Nephron progenitor cell (in vitro differentiated cells): ENCODE measurements around the gene PDZD4.

Experiments
- DNase-seq: peaks from one replicate; pipeline ENCODE4 v3.0.0; 2021
- H3K27ac Mint-ChIP-seq: 2 replicates; pipeline ENCODE4 v1.8.0; 2021; ENCODE audit warnings: mild to moderate bottlenecking, moderate library complexity, mixed read lengths
- H3K27me3 Mint-ChIP-seq: 2 replicates; pipeline ENCODE4 v1.8.0; 2021; ENCODE audit warnings: mild to moderate bottlenecking, low read depth, mixed read lengths; ENCODE audit not compliant: poor library complexity
- H3K36me3 Mint-ChIP-seq: 2 replicates; pipeline ENCODE4 v1.8.0; 2021; ENCODE audit warnings: low read depth, mixed read lengths
- H3K4me1 Mint-ChIP-seq: 2 replicates; pipeline ENCODE4 v1.8.0; 2021; ENCODE audit warnings: mixed read lengths
- H3K4me3 Mint-ChIP-seq: 2 replicates; pipeline ENCODE4 v1.8.0; 2021; ENCODE audit warnings: mild to moderate bottlenecking, moderate library complexity, mixed read lengths
- H3K9me3 Mint-ChIP-seq: 2 replicates; pipeline ENCODE4 v1.8.0; 2021; ENCODE audit warnings: mild to moderate bottlenecking, moderate library complexity, mixed read lengths
- CTCF ChIP-seq: fragments of 200-600 bp; sonication (generic); IDR thresholded peaks from 2 replicates; pipeline ENCODE4 v1.5.0; 2021; ENCODE audit warnings: antibody characterized with exemption

Gene PDZD4

DNA sequence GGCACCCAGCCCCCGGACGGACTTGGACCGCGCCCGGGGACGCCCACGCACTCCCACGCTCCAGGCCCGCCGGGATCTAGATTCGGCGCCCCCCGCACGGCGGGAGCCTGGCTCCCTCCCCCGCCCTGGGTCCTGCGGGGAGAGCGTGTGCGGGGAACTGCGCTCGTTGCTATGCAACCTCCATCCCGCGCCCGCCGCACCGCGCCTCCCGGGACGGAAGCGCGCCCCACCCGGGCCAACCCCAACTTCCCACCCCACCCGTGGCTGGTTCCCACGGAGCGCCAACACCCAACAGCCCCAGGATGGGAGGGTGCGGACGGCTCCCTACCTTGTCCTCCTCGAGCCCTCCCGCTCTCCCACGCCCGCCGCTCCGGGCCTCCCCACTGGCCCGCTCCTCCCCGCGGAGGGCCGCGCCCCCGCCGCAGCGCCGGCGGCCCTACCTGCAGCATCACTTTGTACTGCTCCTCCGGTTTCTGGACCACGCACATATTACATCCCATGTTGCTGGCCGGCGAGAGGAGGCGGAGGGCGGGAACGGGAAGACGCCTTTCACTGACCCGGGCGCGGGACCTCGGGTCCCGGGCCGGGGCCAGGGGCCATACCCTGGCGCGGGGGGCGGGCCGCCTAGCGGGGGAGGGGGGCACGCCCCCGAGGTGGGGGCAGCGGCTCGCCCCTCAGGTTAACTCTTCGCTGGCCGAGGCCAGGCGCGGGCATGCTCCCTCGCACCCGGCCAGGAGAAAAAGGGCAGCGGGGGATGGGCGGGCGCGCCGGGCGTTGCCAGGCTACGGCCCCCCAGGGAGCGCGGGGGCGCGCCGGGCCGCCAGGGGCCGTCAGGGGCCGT lies at the start of gene PDZD4:
Gene PDZD4 (minus strand): TSS at position 746 of the 841 bp plus-strand sequence. CDS start 246 bp downstream, at position 500.
- Mint-ChIP-seq H3K27ac (no peak within 1 kb of the TSS), H3K9me3 (peaks cover 68% of the 10 kb centered on the region), H3K27me3 (peaks cover 70% of the 10 kb centered on the region), H3K4me1 (peaks cover 3% of the 10 kb centered on the region), H3K36me3 (no peaks in the 10 kb centered on the region), H3K4me3 (peak within 1 kb of the TSS; percentile 72)
- TF ChIP-seq CTCF, result no peak
- DNase-seq, result peak; percentile 34

DNA sequence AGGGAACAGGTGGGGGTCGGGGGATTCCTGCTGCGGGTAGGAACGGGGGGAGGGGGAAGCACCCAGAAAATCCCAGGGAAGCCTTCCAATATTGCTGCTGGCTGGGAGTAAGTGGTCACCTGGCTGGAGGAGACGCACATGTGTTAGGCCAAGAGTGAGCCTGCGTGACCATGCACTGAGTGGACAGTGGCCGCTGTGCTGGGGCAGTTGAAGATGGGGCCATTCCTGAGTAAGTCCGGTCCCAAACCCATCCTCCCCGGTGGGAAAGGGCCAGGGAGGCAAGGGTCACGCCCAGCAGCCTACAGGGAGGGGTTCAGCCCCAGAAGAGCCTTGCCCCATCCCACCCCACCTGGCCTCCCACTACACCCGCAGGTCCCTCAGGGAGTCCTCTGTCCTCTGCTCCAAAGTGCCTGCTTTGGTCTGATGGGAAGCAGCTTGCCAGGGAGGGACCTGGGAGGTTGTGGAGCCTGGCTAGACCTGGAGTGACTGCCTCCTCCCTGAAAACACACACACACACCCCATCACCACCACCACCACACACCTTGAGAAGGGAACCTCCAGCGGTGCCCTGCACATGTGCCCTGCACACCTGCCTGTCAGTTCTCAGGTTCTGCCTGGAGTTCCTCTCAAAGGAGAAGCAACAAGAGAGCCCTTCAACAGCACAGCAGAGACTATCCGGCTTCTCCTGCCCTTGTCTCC lies 49.5 kb upstream of the PDZD4 start:
- Mint-ChIP-seq H3K4me1 (peaks cover 63% of the 10 kb centered on the region), H3K4me3 (peak overlapping the region; percentile 71), H3K9me3 (peaks cover 42% of the 10 kb centered on the region), H3K36me3 (no peaks in the 10 kb centered on the region), H3K27ac (no peak overlapping the region), H3K27me3 (peaks cover 8% of the 10 kb centered on the region)
- no peak for TF ChIP-seq CTCF
- DNase-seq, result no peak

GRCh38 chrX:153878969-153879653 lies 48.8 kb upstream of the PDZD4 start:
- Mint-ChIP-seq H3K27ac (peak overlapping the region; percentile 33), H3K4me3 (peak overlapping the region; percentile 71), H3K36me3 (no peaks in the 10 kb centered on the region), H3K9me3 (peaks cover 44% of the 10 kb centered on the region), H3K27me3 (peaks cover 8% of the 10 kb centered on the region), H3K4me1 (peaks cover 65% of the 10 kb centered on the region)
- no peak for TF ChIP-seq CTCF
- DNase-seq, result peak; percentile 44

GRCh38 chrX:153878345-153878744 lies 48.0 kb upstream of the PDZD4 start:
- Mint-ChIP-seq H3K4me1 (peaks cover 66% of the 10 kb centered on the region), H3K9me3 (peaks cover 43% of the 10 kb centered on the region), H3K4me3 (peak overlapping the region; percentile 54), H3K27ac (no peak overlapping the region), H3K27me3 (peaks cover 8% of the 10 kb centered on the region), H3K36me3 (no peaks in the 10 kb centered on the region)
- TF ChIP-seq CTCF, result no peak
- no peak for DNase-seq

GRCh38 chrX:153877571-153878261 lies 47.4 kb upstream of the PDZD4 start:
- peaks cover 8% of the 10 kb centered on the region for H3K27me3 Mint-ChIP-seq
- H3K27ac Mint-ChIP-seq, result no peak overlapping the region
- H3K4me1 Mint-ChIP-seq, result peaks cover 64% of the 10 kb centered on the region
- peaks cover 45% of the 10 kb centered on the region for H3K9me3 Mint-ChIP-seq
- peak overlapping the region; percentile 54 for H3K4me3 Mint-ChIP-seq
- TF ChIP-seq CTCF, result no peak
- peaks cover 2% of the 10 kb centered on the region for H3K36me3 Mint-ChIP-seq
- DNase-seq, result no peak
